Calu3 (cell line): ENCODE data around the gene PLLP. TPM values are rescaled to one million over a fixed set of nuclear protein-coding genes. Genes with fewer than 3 reads are reported as not detected.

Experiments
- BruUV-seq: library from RNA; stranded (reverse); fragments of 400-500 nt; replicated peaks from 2 replicates; lab custom pipeline; 2021; lab: Mats Ljungman, UMichigan
- CTCF ChIA-PET: fragments of 300-600 bp; sonication (Branson Sonifier 250); formaldehyde crosslinking; loops from one replicate; lab custom pipeline; 2022; ENCODE audit warnings: antibody characterized with exemption; lab: Charles Lee
- DNase-seq: peaks from one replicate; pipeline ENCODE4 v3.0.0; 2022
- H3K27ac Mint-ChIP-seq: one replicate; pipeline ENCODE4 v1.8.0; 2022; ENCODE audit warnings: mixed read lengths; ENCODE audit not compliant: unreplicated experiment
- H3K27me3 Mint-ChIP-seq: one replicate; pipeline ENCODE4 v1.8.0; 2022; ENCODE audit warnings: mixed read lengths; ENCODE audit not compliant: unreplicated experiment
- H3K36me3 Mint-ChIP-seq: one replicate; pipeline ENCODE4 v1.8.0; 2022; ENCODE audit warnings: mild to moderate bottlenecking, moderate library complexity, mixed read lengths; ENCODE audit not compliant: insufficient read depth, unreplicated experiment
- H3K4me1 Mint-ChIP-seq: one replicate; pipeline ENCODE4 v1.8.0; 2022; ENCODE audit warnings: mild to moderate bottlenecking, low read depth, mixed read lengths; ENCODE audit not compliant: unreplicated experiment
- H3K4me3 Mint-ChIP-seq: one replicate; pipeline ENCODE4 v1.8.0; 2022; ENCODE audit warnings: mild to moderate bottlenecking, low read depth, moderate library complexity, mixed read lengths; ENCODE audit not compliant: unreplicated experiment
- H3K9me3 Mint-ChIP-seq: one replicate; pipeline ENCODE4 v1.8.0; 2022; ENCODE audit warnings: low read depth, mixed read lengths; ENCODE audit not compliant: unreplicated experiment
- intact Hi-C: fragments of 100-400 bp; cut with micrococcal nuclease; formaldehyde crosslinking; loops from one replicate; pipeline ENCODE4 v1.10.0; 2022; ENCODE audit not compliant: unreplicated experiment
- total RNA-seq: library from RNA; stranded (reverse); gene quantifications from 2 replicates; pipeline ENCODE4 v1.2.3, GENCODE V29; 2022
- TF ChIP-seq, protein P1 (sequence below): fragments of 200-600 bp; IDR thresholded peaks from one replicate; pipeline ENCODE4 v1.8.0; 2022; ENCODE audit warnings: antibody characterized with exemption; ENCODE audit not compliant: unreplicated experiment

Gene PLLP
- total RNA-seq, 1 experiment from 2014 or later: 38.3 TPM

DNA sequence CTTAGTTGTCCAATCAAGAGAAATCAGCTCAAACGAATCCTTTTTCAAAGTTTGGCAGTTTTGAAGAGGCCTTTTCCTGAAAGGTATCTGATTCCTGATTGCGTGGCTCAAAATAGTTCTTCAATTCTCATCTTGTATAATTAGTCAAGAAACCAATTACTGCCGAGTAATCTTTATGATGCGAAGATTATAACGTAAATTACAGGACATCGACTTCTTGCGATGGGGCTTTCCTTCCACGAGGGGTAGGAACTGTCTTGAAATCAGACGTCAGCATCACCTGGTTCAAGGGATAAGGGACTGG is 40.1 kb downstream of the PLLP start:
- H3K27ac Mint-ChIP-seq: peak overlapping the region; percentile 97
- BruUV-seq: TSS peak; percentile 89
- no peak for DNase-seq
- H3K9me3 Mint-ChIP-seq: no peaks in the 10 kb centered on the region
- CTCF ChIA-PET: interaction anchor here (1.4 to 1.8 kb wide), 3 partner anchors 34 to 59 kb away, joined by 7 to 9 read pairs (median 9); partner anchors contain the start of genes PSME3IP1 and RSPRY1
- peaks cover 13% of the 10 kb centered on the region for H3K4me1 Mint-ChIP-seq
- TF ChIP-seq, protein P1, sequence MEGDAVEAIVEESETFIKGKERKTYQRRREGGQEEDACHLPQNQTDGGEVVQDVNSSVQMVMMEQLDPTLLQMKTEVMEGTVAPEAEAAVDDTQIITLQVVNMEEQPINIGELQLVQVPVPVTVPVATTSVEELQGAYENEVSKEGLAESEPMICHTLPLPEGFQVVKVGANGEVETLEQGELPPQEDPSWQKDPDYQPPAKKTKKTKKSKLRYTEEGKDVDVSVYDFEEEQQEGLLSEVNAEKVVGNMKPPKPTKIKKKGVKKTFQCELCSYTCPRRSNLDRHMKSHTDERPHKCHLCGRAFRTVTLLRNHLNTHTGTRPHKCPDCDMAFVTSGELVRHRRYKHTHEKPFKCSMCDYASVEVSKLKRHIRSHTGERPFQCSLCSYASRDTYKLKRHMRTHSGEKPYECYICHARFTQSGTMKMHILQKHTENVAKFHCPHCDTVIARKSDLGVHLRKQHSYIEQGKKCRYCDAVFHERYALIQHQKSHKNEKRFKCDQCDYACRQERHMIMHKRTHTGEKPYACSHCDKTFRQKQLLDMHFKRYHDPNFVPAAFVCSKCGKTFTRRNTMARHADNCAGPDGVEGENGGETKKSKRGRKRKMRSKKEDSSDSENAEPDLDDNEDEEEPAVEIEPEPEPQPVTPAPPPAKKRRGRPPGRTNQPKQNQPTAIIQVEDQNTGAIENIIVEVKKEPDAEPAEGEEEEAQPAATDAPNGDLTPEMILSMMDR: no peak
- H3K4me3 Mint-ChIP-seq: peak overlapping the region; percentile 82
- intact Hi-C loops: loop anchor here (1.0 to 5.0 kb wide), 3 partner anchors 32 to 56 kb away; no protein-coding TSS in a partner anchor
- peaks cover 31% of the 10 kb centered on the region for H3K36me3 Mint-ChIP-seq
- H3K27me3 Mint-ChIP-seq: no peaks in the 10 kb centered on the region

DNA sequence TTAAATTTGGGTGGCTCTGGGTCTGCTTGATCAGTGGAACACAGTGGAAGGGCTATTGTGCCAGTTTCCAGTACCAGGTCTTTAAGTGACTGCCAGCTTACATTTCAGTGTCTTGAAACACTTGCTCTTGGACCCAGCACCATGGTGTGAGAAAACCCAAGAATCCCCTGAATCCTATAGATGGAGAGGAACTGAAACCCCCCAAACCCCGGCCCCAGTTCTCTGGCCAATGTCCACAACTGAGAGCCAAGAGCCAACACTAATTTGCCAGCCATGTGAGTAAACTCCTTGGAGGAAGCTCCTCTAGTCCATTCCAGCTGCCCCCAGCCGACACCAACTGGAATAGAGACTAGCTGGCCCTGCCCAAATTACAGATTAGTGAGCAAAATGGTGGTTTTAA is 41.8 kb downstream of the PLLP start:
- TF ChIP-seq, protein P1: no peak
- Mint-ChIP-seq H3K9me3 (no peaks in the 10 kb centered on the region), H3K36me3 (peaks cover 37% of the 10 kb centered on the region), H3K4me3 (no peak overlapping the region), H3K27ac (no peak overlapping the region), H3K27me3 (no peaks in the 10 kb centered on the region), H3K4me1 (peaks cover 13% of the 10 kb centered on the region)
- BruUV-seq: no TSS peak
- CTCF ChIA-PET: no interaction called here
- intact Hi-C loops: loop anchor here (5.0 kb wide), 1 partner anchor 50 kb away; no protein-coding TSS in a partner anchor
- DNase-seq: no peak

DNA sequence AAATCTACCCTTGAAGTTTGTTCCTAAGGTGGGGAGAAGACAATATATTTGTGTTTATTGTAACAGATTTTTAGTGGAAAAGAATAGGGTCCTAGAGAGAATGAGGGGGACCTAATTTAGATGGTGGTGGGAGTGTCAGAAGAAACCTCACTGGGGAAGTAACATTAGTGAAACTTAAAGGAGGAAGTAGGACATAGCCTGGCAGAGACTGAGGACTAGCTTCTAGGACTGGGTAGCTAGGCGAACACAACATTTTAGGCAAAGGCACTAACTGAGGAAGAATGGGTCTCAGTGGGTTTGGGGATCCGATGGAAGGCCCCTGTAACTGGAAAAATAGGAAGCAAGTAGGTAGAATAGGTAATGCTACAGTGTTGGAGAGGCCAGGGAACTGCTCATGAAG is 43.6 kb downstream of the PLLP start:
- Mint-ChIP-seq H3K27me3 (no peaks in the 10 kb centered on the region), H3K36me3 (peaks cover 38% of the 10 kb centered on the region), H3K4me1 (peaks cover 9% of the 10 kb centered on the region), H3K4me3 (no peak overlapping the region), H3K27ac (peak overlapping the region; percentile 1), H3K9me3 (no peaks in the 10 kb centered on the region)
- no peak for DNase-seq
- CTCF ChIA-PET: no interaction called here
- TF ChIP-seq, protein P1: no peak
- no TSS peak for BruUV-seq
- intact Hi-C loops: loop anchor here (5.0 kb wide), 1 partner anchor 49 kb away; no protein-coding TSS in a partner anchor

DNA sequence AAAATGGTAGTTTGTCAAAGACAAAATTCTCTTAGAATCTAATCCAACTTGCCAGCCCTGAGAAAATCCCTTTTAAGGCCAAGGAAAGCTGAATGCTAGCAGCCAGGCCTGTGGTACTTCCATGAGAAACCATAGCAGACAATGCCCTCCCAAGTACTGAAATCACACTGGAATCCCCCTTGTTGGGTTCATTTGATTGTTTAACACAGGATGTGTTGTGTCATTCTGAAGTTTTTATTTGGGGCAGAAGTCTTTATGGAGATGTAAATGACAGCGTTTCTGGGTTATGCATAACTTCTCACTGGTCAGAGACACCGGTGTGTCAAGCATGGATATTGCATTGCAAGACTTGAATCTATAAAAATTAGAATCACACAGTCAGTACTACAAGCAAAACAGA is 45.4 kb downstream of the PLLP start:
- Mint-ChIP-seq H3K27ac (no peak overlapping the region), H3K4me1 (peaks cover under 1% of the 10 kb centered on the region), H3K4me3 (no peak overlapping the region), H3K27me3 (no peaks in the 10 kb centered on the region), H3K9me3 (no peaks in the 10 kb centered on the region), H3K36me3 (peaks cover 29% of the 10 kb centered on the region)
- intact Hi-C loops: no loop called here
- DNase-seq: no peak
- BruUV-seq: no TSS peak
- TF ChIP-seq, protein P1: no peak
- CTCF ChIA-PET: no interaction called here
